MM.1S (cell line): Measurements from ENCODE around the gene THTPA.

Experiments used
- CTCF ChIP-seq: fragments of 300-600 bp; sonication (generic); IDR thresholded peaks from 2 replicates; pipeline ENCODE4 v1.5.1; 2016; ENCODE audit warnings: antibody characterized with exemption, low read length, mixed read lengths
- EZH2 ChIP-seq: fragments of 300-600 bp; sonication (generic); optimal IDR thresholded peaks from 2 replicates; pipeline ENCODE3; 2017; ENCODE audit warnings: low read depth, mild to moderate bottlenecking, antibody characterized with exemption, low read length, mixed read lengths
- EZH2phosphoT487 ChIP-seq: fragments of 300-600 bp; sonication (generic); IDR thresholded peaks from 2 replicates; pipeline ENCODE4 v1.6.1; 2018; ENCODE audit warnings: antibody characterized with exemption, low read length

DNA sequence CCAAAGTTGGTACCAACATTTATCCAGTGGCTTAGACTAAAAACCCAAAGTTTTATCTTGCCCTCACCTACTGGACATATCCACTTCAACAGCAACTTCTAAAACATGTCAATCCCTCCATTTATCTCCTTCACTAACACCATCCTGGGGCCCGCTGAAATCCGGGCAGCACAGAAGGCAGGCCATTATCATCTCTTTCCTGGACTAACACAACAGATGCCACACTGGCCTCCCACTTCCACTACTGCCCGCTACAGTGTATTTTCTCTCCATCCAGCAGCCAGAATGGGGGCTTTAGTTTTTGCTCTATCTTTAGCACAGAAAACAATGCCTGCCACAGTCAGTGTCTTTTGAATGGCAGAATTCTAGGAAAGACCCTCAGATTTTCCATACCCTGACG, 20.1 kb upstream of the THTPA start:
- TF ChIP-seq CTCF, result no peak
- TF ChIP-seq EZH2, result no peak
- TF ChIP-seq EZH2phosphoT487, result no peak
